IPS-18a (cell line): ENCODE measurements around the gene GNG7.
"Not testable (repeated sequence)": the region's sequence is repeated elsewhere in the genome, so short reads cannot be mapped to it uniquely, and the experiment has no call there.

ENCODE experiments used
- H3K27ac ChIP-seq: one replicate; pipeline ENCODE4 v1.5.1; 2013; ENCODE audit warnings: low read length
- H3K27me3 ChIP-seq: one replicate; pipeline ENCODE4 v1.6.1; 2013; ENCODE audit warnings: mild to moderate bottlenecking, low read length; ENCODE audit not compliant: control insufficient read depth, insufficient read depth
- H3K36me3 ChIP-seq: one replicate; pipeline ENCODE4 v1.6.1; 2013; ENCODE audit warnings: low read depth, low read length; ENCODE audit not compliant: control insufficient read depth
- H3K4me1 ChIP-seq: one replicate; pipeline ENCODE4 v1.6.1; 2013; ENCODE audit warnings: low read depth, low read length; ENCODE audit not compliant: control insufficient read depth
- H3K4me3 ChIP-seq: one replicate; pipeline ENCODE4 v1.5.1; 2013; ENCODE audit warnings: low read length
- H3K9ac ChIP-seq: one replicate; pipeline ENCODE4 v1.6.1; 2013; ENCODE audit warnings: mild to moderate bottlenecking, low read length, moderate library complexity
- H3K9me3 ChIP-seq: one replicate; pipeline ENCODE4 v1.6.1; 2013; ENCODE audit warnings: low read depth, low read length; ENCODE audit not compliant: control insufficient read depth

GNG7 gene

GRCh38 chr19:2679439-2679838 is 23.1 kb downstream of the GNG7 start:
- Histone ChIP-seq H3K9ac (no peak overlapping the region), H3K4me1 (peaks cover 6% of the 10 kb centered on the region), H3K4me3 (no peak overlapping the region), H3K9me3 (no peaks in the 10 kb centered on the region), H3K27me3 (no peaks in the 10 kb centered on the region), H3K36me3 (no peaks in the 10 kb centered on the region), H3K27ac (no peak overlapping the region)

- H3K27ac ChIP-seq, H3K9ac ChIP-seq, H3K9me3 ChIP-seq, H3K4me1 ChIP-seq, H3K27me3 ChIP-seq, H3K36me3 ChIP-seq, H3K4me3 ChIP-seq: not testable (repeated sequence)
Observed at GRCh38 chr19:2678948-2679347, 23.5 kb downstream of the GNG7 start.

GRCh38 chr19:2678044-2678671 is 24.3 kb downstream of the GNG7 start:
- no peaks in the 10 kb centered on the region for H3K9me3 ChIP-seq
- H3K27ac ChIP-seq: no peak overlapping the region
- H3K9ac ChIP-seq: no peak overlapping the region
- peaks cover 6% of the 10 kb centered on the region for H3K4me1 ChIP-seq
- no peak overlapping the region for H3K4me3 ChIP-seq
- no peaks in the 10 kb centered on the region for H3K36me3 ChIP-seq
- H3K27me3 ChIP-seq: no peaks in the 10 kb centered on the region

GRCh38 chr19:2676823-2677222 is 25.7 kb downstream of the GNG7 start:
- no peaks in the 10 kb centered on the region for H3K9me3 ChIP-seq
- H3K27ac ChIP-seq: no peak overlapping the region
- H3K9ac ChIP-seq: no peak overlapping the region
- no peak overlapping the region for H3K4me3 ChIP-seq
- no peaks in the 10 kb centered on the region for H3K36me3 ChIP-seq
- peaks cover 6% of the 10 kb centered on the region for H3K4me1 ChIP-seq
- H3K27me3 ChIP-seq: no peaks in the 10 kb centered on the region

- Histone ChIP-seq H3K36me3 (no peaks in the 10 kb centered on the region), H3K27ac (no peak overlapping the region), H3K27me3 (no peaks in the 10 kb centered on the region), H3K9me3 (no peaks in the 10 kb centered on the region), H3K9ac (no peak overlapping the region), H3K4me1 (peaks cover 6% of the 10 kb centered on the region), H3K4me3 (no peak overlapping the region)
Observed at GRCh38 chr19:2675892-2676291, 26.6 kb downstream of the GNG7 start.

GRCh38 chr19:2670217-2670616 is 32.3 kb downstream of the GNG7 start:
- Histone ChIP-seq H3K4me1 (peaks cover 5% of the 10 kb centered on the region), H3K27me3 (no peaks in the 10 kb centered on the region), H3K9ac (no peak overlapping the region), H3K9me3 (no peaks in the 10 kb centered on the region), H3K27ac (no peak overlapping the region), H3K36me3 (no peaks in the 10 kb centered on the region), H3K4me3 (no peak overlapping the region)

GRCh38 chr19:2668175-2668763 is 34.2 kb downstream of the GNG7 start:
- Histone ChIP-seq H3K36me3 (no peaks in the 10 kb centered on the region), H3K27me3 (no peaks in the 10 kb centered on the region), H3K4me3 (no peak overlapping the region), H3K9me3 (no peaks in the 10 kb centered on the region), H3K9ac (no peak overlapping the region), H3K27ac (no peak overlapping the region), H3K4me1 (no peaks in the 10 kb centered on the region)

- H3K9ac ChIP-seq, H3K4me1 ChIP-seq, H3K9me3 ChIP-seq, H3K27ac ChIP-seq, H3K27me3 ChIP-seq, H3K36me3 ChIP-seq, H3K4me3 ChIP-seq: not testable (repeated sequence)
Observed at GRCh38 chr19:2667349-2667748, 35.1 kb downstream of the GNG7 start.

- Histone ChIP-seq H3K9ac (no peak overlapping the region), H3K27me3 (no peaks in the 10 kb centered on the region), H3K9me3 (peaks cover 6% of the 10 kb centered on the region), H3K27ac (no peak overlapping the region), H3K4me3 (no peak overlapping the region), H3K4me1 (no peaks in the 10 kb centered on the region), H3K36me3 (no peaks in the 10 kb centered on the region)
Observed at GRCh38 chr19:2666344-2666994, 36.0 kb downstream of the GNG7 start.

GRCh38 chr19:2665103-2665502 is 37.4 kb downstream of the GNG7 start:
- no peak overlapping the region for H3K9ac ChIP-seq
- no peaks in the 10 kb centered on the region for H3K4me1 ChIP-seq
- H3K27ac ChIP-seq: no peak overlapping the region
- peaks cover 6% of the 10 kb centered on the region for H3K9me3 ChIP-seq
- no peaks in the 10 kb centered on the region for H3K36me3 ChIP-seq
- H3K27me3 ChIP-seq: no peaks in the 10 kb centered on the region
- H3K4me3 ChIP-seq: no peak overlapping the region

- Histone ChIP-seq H3K9ac (no peak overlapping the region), H3K4me1 (no peaks in the 10 kb centered on the region), H3K4me3 (no peak overlapping the region), H3K27me3 (no peaks in the 10 kb centered on the region), H3K36me3 (no peaks in the 10 kb centered on the region), H3K27ac (no peak overlapping the region), H3K9me3 (peaks cover 6% of the 10 kb centered on the region)
Observed at GRCh38 chr19:2663920-2664571, 38.4 kb downstream of the GNG7 start.
